ENCODE measurements around the gene SLC25A19. TPM values are rescaled to one million over a fixed set of nuclear protein-coding genes. Genes with fewer than 3 reads are reported as not detected.

Gene SLC25A19
- total RNA-seq, 1 donor from 2014 or later: 12.8 TPM

DNA sequence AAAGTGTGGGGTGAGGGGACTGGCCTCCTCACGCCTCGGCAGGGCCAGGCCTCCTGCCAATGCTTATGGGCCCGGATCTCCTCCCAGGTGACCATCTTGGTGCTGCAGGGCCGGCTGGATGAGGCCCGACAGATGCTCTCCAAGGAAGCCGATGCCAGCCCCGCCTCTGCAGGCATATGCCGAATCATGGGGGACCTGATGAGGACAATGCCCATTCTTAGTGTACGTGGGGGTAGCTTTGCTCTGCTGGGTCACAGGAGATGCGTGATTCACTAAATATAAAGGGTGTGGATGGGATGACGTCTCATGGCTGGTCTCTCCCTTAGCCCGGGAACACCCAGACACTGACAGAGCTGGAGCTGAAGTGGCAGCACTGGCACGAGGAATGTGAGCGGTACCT, 64.2 kb downstream of the SLC25A19 start:
- Histone ChIP-seq H2AFZ (ENCODE audit: low read depth, low read length) (no peak overlapping the region), H3K4me2 (ENCODE audit: low read length) (no peak overlapping the region), H3K27ac (ENCODE audit: low read depth, low read length) (no peak overlapping the region), H4K20me1 (ENCODE audit: insufficient read depth, low read length) (peaks cover 14% of the 10 kb centered on the region), H3K9me3 (ENCODE audit: insufficient read depth, low read depth, low read length) (no peaks in the 10 kb centered on the region), H3K79me2 (ENCODE audit: insufficient read depth, low read length) (peaks cover 11% of the 10 kb centered on the region), H3K27me3 (ENCODE audit: insufficient read depth, low read length) (no peaks in the 10 kb centered on the region), H3K4me1 (ENCODE audit: insufficient read depth, low read length) (no peaks in the 10 kb centered on the region), H3K36me3 (ENCODE audit: insufficient read depth, low read length) (peaks cover 44% of the 10 kb centered on the region), H3K9ac (ENCODE audit: low read length) (no peak overlapping the region), H3K4me3 (ENCODE audit: insufficient read depth, low read depth, low read length) (no peak overlapping the region)
- DNase-seq (ENCODE audit: low read depth) (no peak), FAIRE-seq (no peak)
- Mint-ChIP-seq H3K36me3 (ENCODE audit: low read depth, unreplicated experiment) (peaks cover 15% of the 10 kb centered on the region), H3K4me3 (ENCODE audit: unreplicated experiment) (no peak overlapping the region), H3K4me1 (ENCODE audit: low read depth, unreplicated experiment) (no peaks in the 10 kb centered on the region), H3K9me3 (ENCODE audit: unreplicated experiment) (no peaks in the 10 kb centered on the region), H3K27ac (ENCODE audit: unreplicated experiment) (no peak overlapping the region), H3K27me3 (ENCODE audit: low read depth, unreplicated experiment) (no peaks in the 10 kb centered on the region)
- TF ChIP-seq, protein P1, sequence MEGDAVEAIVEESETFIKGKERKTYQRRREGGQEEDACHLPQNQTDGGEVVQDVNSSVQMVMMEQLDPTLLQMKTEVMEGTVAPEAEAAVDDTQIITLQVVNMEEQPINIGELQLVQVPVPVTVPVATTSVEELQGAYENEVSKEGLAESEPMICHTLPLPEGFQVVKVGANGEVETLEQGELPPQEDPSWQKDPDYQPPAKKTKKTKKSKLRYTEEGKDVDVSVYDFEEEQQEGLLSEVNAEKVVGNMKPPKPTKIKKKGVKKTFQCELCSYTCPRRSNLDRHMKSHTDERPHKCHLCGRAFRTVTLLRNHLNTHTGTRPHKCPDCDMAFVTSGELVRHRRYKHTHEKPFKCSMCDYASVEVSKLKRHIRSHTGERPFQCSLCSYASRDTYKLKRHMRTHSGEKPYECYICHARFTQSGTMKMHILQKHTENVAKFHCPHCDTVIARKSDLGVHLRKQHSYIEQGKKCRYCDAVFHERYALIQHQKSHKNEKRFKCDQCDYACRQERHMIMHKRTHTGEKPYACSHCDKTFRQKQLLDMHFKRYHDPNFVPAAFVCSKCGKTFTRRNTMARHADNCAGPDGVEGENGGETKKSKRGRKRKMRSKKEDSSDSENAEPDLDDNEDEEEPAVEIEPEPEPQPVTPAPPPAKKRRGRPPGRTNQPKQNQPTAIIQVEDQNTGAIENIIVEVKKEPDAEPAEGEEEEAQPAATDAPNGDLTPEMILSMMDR (IDR thresholded peaks at IDR 0.05; ENCODE audit: insufficient read depth, low read depth, low read length): no peak
- TF ChIP-seq EZH2 (IDR thresholded peaks at IDR 0.05; ENCODE audit: insufficient read depth, low read length): no peak

Other genes starting within 250 kb of the SLC25A19 start
- gene ATP5PD, start 242.5 kb downstream of the SLC25A19 start, total RNA-seq: 238 and 239 TPM in 2 replicates
- gene KCTD2, start 242.2 kb downstream of the SLC25A19 start, total RNA-seq: 17.1 and 18.6 TPM in 2 replicates
- gene SLC16A5, start 201.5 kb downstream of the SLC25A19 start, total RNA-seq: 7.1 and 10.6 TPM in 2 replicates
- 11.5 and 11.9 TPM in 2 replicates for gene ARMC7, start 179.5 kb downstream of the SLC25A19 start, total RNA-seq
- gene NT5C, start 157.7 kb downstream of the SLC25A19 start, total RNA-seq: 23.7 and 29.5 TPM in 2 replicates
- gene JPT1, start 134.9 kb downstream of the SLC25A19 start, total RNA-seq: 232 and 282 TPM in 2 replicates
- gene SUMO2, start 106.5 kb downstream of the SLC25A19 start, total RNA-seq: 413 and 449 TPM in 2 replicates
- gene NUP85, start 83.8 kb downstream of the SLC25A19 start, total RNA-seq: 37.3 and 44.3 TPM in 2 replicates
- gene GGA3, start 27.8 kb downstream of the SLC25A19 start, total RNA-seq: 25.3 and 28.5 TPM in 2 replicates
- gene MRPS7, start 27.6 kb downstream of the SLC25A19 start, total RNA-seq: 50.0 and 55.0 TPM in 2 replicates
- gene MIF4GD, start 18.2 kb downstream of the SLC25A19 start, total RNA-seq: 3.9 and 5.0 TPM in 2 replicates
- 152 and 168 TPM in 2 replicates for gene GRB2, start 116.2 kb upstream of the SLC25A19 start, total RNA-seq
- 52.4 and 54.5 TPM in 2 replicates for gene TMEM94, start 167.2 kb upstream of the SLC25A19 start, total RNA-seq
- 16.9 and 22.8 TPM in 2 replicates for gene CASKIN2, start 226.1 kb upstream of the SLC25A19 start, total RNA-seq
- gene TSEN54, start 227.1 kb upstream of the SLC25A19 start, total RNA-seq: 15.1 and 16.5 TPM in 2 replicates
- gene LLGL2, start 236.3 kb upstream of the SLC25A19 start, total RNA-seq: 6.9 and 14.8 TPM in 2 replicates